ENCODE data around the gene TOGARAM2.

The TOGARAM2 gene

DNA sequence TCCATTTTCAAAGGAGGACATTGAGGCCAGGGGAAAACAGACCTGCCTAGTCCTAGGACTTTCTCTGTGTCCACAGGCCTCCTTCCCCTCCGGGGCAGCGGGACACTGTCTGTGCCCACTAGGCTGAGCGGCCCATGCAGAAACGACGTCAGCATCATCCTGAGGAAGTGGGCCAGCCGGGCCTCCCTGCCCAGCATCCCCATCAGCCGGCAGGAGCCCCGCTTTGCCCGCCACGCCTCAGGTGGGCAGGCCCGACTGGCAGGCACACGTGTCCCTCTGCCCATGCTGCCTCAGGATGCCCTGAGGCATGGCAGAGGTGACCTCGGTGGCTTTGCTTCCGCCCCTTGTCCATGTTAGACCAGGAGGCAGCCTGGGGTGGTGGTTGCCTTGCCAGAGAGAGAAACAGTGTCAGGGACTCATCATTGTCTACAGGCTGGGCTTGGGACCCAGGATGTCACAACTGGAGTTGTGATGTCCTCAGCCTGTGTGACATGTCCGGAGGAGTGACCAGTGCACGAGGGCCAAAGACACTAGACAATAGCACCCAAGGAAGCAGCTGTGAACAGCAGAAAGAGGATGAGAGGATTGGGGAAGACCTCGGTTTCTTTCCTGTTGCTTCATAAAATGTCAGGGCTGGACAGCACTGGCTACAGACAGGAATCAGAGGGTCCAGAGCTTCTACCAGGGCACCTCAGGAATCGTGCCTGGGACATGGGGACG is 36.8 kb downstream of the TOGARAM2 start:
- no peak for DNase-seq (ENCODE audit: low read depth in 2 of 2)

- DNase-seq (ENCODE audit: low read depth in 2 of 2), result no peak
Observed at GRCh38 chr2:29021886-29022285, 40.8 kb downstream of the TOGARAM2 start.

DNA sequence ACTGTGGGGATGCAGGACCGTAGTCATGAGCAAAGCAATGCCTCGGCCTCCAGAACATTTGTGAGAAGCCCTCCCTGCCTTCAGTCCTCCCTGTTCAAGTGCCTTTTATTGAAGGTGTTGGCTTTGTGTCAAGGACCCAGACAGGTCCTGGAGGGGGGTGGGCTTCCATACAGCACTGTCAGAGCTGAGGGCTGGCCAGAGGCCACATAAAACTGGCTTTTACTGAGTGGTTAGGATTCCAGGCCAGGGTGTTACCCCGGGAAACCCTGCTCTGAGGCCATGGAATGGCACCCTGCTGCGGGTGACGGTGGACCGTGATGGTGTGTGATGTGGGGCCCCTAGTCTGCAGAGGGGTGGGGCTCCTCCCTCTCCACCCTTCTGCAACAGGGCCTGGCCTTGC is 41.6 kb downstream of the TOGARAM2 start:
- no peak for DNase-seq (ENCODE audit: low read depth in 2 of 2)

GRCh38 chr2:29023188-29023587 is 42.1 kb downstream of the TOGARAM2 start:
- DNase-seq (ENCODE audit: low read depth in 2 of 2), result no peak

DNA sequence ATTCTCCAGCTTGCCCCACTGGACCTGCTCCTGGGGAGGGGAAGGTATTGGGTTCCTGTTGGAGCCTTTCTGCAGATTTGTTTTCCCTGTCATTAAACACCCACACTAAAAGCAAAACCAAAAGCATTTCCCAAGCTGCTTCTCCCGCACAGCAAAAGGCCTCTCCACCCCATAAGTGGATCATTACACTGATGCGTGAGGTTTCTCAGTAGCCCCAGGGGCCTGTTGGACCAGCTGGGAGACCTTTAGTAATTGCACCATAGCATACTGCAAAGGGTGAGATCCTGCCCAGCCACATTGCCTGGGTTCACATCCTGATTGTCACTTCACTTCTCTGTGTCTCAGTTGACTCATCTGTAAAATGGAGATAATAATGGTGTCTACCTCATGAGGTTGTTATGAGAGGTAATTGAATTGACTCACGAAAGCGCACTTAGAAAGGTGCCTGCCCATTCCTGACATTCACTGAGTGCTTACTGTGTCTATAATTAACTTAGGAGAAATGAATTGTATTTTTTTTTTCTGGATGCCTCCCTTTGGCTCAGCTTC is 43.9 kb downstream of the TOGARAM2 start:
- no peak for DNase-seq (ENCODE audit: low read depth in 2 of 2)

GRCh38 chr2:29025711-29026110 is 44.6 kb downstream of the TOGARAM2 start:
- DNase-seq (ENCODE audit: low read depth in 2 of 2), result no peak

DNA sequence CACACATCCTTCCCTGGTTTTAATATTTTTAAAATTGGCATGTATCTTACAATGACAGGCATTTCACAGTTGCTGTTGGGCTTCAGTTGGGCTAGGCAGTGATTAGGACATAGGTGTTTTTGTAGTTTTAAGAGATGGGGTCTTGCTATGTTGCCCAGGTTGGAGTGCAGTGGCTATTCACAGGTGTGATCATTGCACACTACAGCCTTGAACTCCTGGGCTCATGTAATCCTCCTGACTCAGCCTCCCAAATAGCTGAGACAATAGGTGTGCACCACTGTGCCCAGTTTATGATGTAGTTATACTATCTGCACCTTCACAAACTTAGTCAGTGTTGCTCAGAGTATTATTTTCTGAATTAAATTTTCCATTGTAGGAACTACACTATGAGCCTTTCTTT is 49.9 kb downstream of the TOGARAM2 start:
- no peak for DNase-seq (ENCODE audit: low read depth in 2 of 2)

- no peak for DNase-seq (ENCODE audit: low read depth in 2 of 2)
Observed at GRCh38 chr2:29032189-29032588, 51.1 kb downstream of the TOGARAM2 start.

DNA sequence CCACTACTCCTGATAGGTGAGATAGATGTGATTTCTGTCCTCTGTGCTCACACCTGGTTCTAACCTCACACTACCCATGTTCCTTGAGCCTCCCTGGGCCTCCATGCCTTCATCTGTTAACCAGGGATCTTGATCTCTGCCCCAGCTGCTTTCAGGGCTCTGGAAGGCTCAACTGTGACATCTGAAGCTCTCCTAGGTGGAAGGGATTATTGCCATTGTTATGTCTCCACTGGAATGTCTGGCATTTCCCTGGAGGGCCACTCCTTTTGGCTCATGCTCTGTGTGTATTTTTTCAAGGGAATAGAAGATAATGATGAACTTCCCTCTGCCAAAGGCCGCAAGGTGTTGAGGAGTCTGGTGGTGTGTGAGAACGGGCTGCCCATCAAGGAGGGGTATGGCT is 52.1 kb downstream of the TOGARAM2 start:
- DNase-seq (ENCODE audit: low read depth in 2 of 2), result no peak

DNA sequence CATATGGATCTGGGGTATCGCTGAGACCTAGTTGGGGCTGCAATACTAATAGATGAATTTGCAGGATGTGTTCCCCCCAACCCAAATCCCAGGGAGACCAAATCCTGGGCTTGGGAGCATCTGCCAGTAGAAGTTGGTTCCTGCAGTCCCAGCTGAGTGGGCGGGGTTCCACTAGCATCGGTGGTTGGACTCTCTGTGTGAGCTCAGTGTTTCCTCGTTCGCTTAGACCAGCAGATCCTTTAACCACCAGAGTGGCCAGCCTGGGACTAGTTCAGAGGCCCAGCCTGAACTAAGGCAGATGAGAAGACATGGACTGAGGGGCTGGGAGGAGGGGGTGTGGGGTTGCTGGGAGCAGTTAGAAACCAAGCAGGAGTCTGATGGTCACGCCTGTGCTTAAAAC is 52.6 kb downstream of the TOGARAM2 start:
- DNase-seq (ENCODE audit: low read depth in 2 of 2), result no peak

DNA sequence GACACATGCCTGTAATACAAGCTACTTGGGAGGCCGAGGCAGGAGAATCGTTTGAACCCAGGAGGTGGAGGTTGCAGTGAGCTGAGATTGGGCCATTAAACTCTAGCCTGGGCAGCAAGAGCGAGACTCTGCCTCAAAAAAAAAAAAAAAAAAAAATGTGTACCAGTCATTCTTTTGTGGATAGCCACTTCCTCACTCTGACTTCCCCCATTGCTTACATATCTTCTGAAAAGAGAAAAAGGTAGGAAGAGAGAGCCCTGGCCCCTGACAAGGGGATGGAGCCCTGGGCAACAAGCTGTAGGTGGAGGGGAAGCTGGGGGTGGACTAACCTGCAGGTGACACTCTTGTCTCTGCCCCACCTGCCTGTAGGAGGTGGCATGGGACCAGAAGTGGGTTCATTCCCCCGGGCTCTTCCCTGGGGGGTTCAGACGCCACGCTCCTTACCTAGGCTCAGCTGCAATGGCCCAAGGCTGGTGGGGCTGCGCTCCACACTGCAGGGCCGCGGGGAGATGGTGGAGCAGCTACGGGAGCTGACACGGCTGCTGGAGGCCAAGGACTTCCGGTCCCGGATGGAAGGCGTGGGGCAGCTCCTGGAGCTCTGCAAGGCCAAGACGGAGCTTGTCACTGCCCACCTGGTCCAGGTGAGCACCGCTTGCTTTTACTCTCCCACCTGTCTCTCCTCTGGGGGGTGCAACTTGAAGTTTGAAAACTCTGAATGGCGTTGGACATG is 54.1 kb downstream of the TOGARAM2 start:
- DNase-seq (ENCODE audit: low read depth in 2 of 2), result no peak

DNA sequence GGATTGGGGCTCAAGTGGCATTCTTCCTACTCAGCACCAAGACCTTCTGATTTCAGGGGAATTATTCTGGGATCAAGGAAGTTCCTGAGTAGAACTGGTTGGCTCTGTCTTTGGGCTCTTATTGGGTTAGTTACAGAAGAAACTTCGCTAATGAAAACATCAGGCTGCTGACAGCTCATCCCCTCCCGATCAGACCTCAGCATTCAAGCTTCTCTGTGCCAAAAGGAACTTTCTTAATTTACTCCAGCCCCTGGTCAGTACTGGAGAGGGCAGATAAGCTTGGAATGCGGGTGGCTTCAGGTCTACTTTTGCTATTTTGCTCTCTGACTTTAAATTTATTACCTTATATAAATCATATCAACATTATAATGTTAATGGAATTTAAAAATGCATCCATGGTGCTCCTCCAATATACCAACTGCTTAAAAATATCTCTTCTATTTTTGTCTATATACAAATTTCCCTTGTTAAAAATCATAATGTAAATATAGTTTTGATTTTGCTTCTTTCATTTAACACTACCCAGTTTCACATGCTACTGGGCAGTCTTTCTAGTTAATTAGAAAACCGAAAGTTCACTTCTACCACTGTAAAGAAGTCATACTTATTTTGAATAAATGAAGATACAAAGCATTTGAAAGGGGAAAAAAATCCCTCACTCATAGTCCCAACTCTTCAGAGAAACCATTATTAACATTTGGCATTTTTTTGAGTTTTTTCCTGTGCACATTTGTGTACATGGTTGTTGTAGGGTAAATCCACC is 58.8 kb downstream of the TOGARAM2 start:
- DNase-seq (ENCODE audit: low read depth in 2 of 2), result no peak

GRCh38 chr2:29040552-29040951 is 59.5 kb downstream of the TOGARAM2 start:
- no peak for DNase-seq (ENCODE audit: low read depth in 2 of 2)

GRCh38 chr2:29041161-29041660 is 60.1 kb downstream of the TOGARAM2 start:
- DNase-seq (ENCODE audit: low read depth in 2 of 2), result no peak

- no peak for DNase-seq (ENCODE audit: low read depth in 2 of 2)
Observed at GRCh38 chr2:29042561-29043075, 61.5 kb downstream of the TOGARAM2 start.

- DNase-seq (ENCODE audit: low read depth in 2 of 2), result no peak
Observed at GRCh38 chr2:29044459-29044858, 63.4 kb downstream of the TOGARAM2 start.

- no peak for DNase-seq (ENCODE audit: low read depth in 2 of 2)
Observed at GRCh38 chr2:29046321-29046720, 65.2 kb downstream of the TOGARAM2 start.

GRCh38 chr2:29047083-29047845 is 66.2 kb downstream of the TOGARAM2 start:
- no peak for DNase-seq (ENCODE audit: low read depth in 2 of 2)

GRCh38 chr2:29050591-29050990 is 69.5 kb downstream of the TOGARAM2 start:
- DNase-seq (ENCODE audit: low read depth in 2 of 2), result no peak

GRCh38 chr2:29051730-29052129 is 70.6 kb downstream of the TOGARAM2 start:
- no peak for DNase-seq (ENCODE audit: low read depth in 2 of 2)

DNA sequence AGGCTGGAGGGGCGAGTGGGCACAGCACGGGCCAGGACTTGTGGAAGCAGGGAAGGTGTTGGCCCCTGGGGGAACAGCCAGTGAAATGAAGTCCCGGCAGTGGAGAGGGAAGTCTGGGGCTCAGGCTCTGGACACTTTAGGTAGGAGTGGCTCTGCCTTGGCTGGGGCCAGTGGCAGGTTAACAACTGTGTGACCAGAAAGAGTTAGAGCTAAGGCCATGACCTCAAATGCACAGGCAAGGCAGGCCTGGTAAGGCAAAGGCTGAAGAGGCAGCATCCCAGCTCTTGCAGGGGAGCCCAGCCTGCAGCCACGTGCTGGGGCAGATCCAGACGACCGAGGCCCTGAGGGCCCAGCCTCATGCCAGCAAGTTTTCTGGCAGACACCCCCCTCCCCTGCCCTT is 71.7 kb downstream of the TOGARAM2 start:
- no peak for DNase-seq (ENCODE audit: low read depth in 2 of 2)
